Neural cell (in vitro differentiated cells): ENCODE measurements around the gene DPF3.

Experiments used
- EZH2 ChIP-seq: fragments of 200-600, 300-800 bp; shearing (Covaris generic), sonication (generic); IDR thresholded peaks from 2 replicates; pipeline ENCODE4 v1.6.1; 2014; ENCODE audit warnings: antibody characterized with exemption, low read length, borderline replicate concordance, mild to moderate bottlenecking; ENCODE audit not compliant: insufficient read depth, poor library complexity, severe bottlenecking
- POLR2AphosphoS5 ChIP-seq: IDR thresholded peaks from 2 replicates; pipeline ENCODE4 v1.6.1; 2012
- TF ChIP-seq, protein P1 (sequence below): fragments of 450-650 bp; IDR thresholded peaks from 2 replicates; pipeline ENCODE4 v1.5.1; 2014; ENCODE audit warnings: antibody characterized with exemption, mild to moderate bottlenecking, moderate library complexity; ENCODE audit not compliant: poor library complexity, severe bottlenecking

GRCh38 chr14:72722201-72722785 lies 171.6 kb downstream of the DPF3 start:
- TF ChIP-seq, protein P1, sequence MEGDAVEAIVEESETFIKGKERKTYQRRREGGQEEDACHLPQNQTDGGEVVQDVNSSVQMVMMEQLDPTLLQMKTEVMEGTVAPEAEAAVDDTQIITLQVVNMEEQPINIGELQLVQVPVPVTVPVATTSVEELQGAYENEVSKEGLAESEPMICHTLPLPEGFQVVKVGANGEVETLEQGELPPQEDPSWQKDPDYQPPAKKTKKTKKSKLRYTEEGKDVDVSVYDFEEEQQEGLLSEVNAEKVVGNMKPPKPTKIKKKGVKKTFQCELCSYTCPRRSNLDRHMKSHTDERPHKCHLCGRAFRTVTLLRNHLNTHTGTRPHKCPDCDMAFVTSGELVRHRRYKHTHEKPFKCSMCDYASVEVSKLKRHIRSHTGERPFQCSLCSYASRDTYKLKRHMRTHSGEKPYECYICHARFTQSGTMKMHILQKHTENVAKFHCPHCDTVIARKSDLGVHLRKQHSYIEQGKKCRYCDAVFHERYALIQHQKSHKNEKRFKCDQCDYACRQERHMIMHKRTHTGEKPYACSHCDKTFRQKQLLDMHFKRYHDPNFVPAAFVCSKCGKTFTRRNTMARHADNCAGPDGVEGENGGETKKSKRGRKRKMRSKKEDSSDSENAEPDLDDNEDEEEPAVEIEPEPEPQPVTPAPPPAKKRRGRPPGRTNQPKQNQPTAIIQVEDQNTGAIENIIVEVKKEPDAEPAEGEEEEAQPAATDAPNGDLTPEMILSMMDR = no peak
- TF ChIP-seq EZH2 (no peak), POLR2AphosphoS5 (no peak)
